ENCODE results near the gene AUP1. TPM values are rescaled to one million over a fixed set of nuclear protein-coding genes. Genes with fewer than 3 reads are reported as not detected.

AUP1 gene
- polyA plus RNA-seq, 1 donor from 2014 or later: 153 TPM

DNA sequence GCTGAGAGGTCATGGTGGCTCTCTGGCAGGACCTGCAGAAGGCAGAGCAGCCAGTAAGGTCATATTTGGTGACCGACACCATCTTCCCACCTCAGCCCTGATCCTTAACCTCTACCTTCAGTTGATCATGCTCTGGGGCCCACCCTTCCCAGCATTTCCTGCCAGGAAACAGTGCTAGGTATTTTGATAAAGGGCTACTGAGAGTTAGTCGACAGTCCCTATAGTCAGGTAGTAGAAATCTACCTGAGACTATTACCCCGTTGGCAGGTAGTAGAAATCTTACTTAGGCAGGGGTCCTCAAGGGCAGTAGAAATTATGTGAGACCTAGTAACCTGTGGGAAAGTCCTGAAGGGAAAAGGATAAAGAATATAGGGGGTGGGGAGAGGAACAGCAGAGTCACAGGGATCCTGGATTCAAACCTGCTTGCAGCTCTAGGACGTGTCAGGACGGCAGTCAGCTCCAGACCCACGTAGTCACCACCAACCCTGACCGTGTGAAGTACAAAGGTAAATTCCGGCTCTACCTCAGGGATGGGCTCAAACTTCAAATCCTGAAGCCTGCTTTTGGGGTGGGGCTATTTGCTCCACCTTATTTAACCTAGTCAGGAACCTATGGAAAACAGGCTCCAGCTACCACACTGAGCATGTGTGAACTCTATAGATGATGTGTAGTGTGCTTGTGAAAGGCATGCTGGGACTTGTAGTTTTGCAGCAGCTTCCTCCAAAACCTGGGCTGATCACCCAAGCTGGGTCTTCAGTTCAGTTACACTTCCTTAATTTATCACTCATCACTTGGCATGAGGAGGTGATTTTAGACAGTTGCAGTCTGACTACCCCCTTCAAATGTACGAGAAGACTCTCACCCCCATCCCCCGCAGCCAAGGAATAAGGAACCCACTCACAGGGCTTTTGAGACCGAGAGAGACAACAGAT is 3.5 kb downstream of the AUP1 start, which contains the start of gene DQX1:
DQX1 (minus strand) TSS at position 515 of the 932 bp plus-strand sequence; CDS start at position 13, 502 bp downstream.
- Histone ChIP-seq H3K36me3 (ENCODE audit: insufficient read depth, low read length) (no peaks in the 10 kb centered on the region), H3F3A (ENCODE audit: insufficient read depth, low read length, poor library complexity, severe bottlenecking) (no peaks in the 10 kb centered on the region), H3K9ac (ENCODE audit: low read length) (no peak within 1 kb of the TSS), H3K27ac (ENCODE audit: low read length) (no peak within 1 kb of the TSS), H2AFZ (ENCODE audit: low read depth, low read length) (no peak within 1 kb of the TSS), H4K20me1 (ENCODE audit: insufficient read depth) (no peaks in the 10 kb centered on the region), H3K79me2 (replicated peaks; ENCODE audit: insufficient read depth, low read length) (peaks cover 13% of the 10 kb centered on the region), H3K4me2 (ENCODE audit: low read length) (no peak within 1 kb of the TSS), H3K9me3 (ENCODE audit: low read length) (no peaks in the 10 kb centered on the region), H3K4me3 (ENCODE audit: low read length) (no peak within 1 kb of the TSS), H3K9me2 (ENCODE audit: insufficient read depth, low read length) (no peaks in the 10 kb centered on the region), H3K27me3 (ENCODE audit: insufficient read depth, low read depth, low read length) (peaks cover 13% of the 10 kb centered on the region)
- TF ChIP-seq EZH2 (IDR thresholded peaks at IDR 0.05; ENCODE audit: borderline replicate concordance, insufficient read depth, low read length, poor library complexity, severe bottlenecking): no peak
- TF ChIP-seq, protein P1, sequence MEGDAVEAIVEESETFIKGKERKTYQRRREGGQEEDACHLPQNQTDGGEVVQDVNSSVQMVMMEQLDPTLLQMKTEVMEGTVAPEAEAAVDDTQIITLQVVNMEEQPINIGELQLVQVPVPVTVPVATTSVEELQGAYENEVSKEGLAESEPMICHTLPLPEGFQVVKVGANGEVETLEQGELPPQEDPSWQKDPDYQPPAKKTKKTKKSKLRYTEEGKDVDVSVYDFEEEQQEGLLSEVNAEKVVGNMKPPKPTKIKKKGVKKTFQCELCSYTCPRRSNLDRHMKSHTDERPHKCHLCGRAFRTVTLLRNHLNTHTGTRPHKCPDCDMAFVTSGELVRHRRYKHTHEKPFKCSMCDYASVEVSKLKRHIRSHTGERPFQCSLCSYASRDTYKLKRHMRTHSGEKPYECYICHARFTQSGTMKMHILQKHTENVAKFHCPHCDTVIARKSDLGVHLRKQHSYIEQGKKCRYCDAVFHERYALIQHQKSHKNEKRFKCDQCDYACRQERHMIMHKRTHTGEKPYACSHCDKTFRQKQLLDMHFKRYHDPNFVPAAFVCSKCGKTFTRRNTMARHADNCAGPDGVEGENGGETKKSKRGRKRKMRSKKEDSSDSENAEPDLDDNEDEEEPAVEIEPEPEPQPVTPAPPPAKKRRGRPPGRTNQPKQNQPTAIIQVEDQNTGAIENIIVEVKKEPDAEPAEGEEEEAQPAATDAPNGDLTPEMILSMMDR (IDR thresholded peaks at IDR 0.05; ENCODE audit: poor library complexity, severe bottlenecking): no peak
- TF ChIP-seq SMC3 (conservative IDR thresholded peaks at IDR 0.05; ENCODE audit: poor library complexity): no peak
- TF ChIP-seq MXI1 (conservative IDR thresholded peaks at IDR 0.05; ENCODE audit: poor library complexity, severe bottlenecking): no peak
- TF ChIP-seq EP300 (conservative IDR thresholded peaks at IDR 0.05; ENCODE audit: poor library complexity, severe bottlenecking): no peak
- TF ChIP-seq TAF1 (IDR thresholded peaks at IDR 0.05; ENCODE audit: low read depth): no peak
- TF ChIP-seq REST (IDR thresholded peaks at IDR 0.05; ENCODE audit: borderline replicate concordance): no peak
- no peak for TF ChIP-seq RAD21 (conservative IDR thresholded peaks at IDR 0.05)
- no peak for TF ChIP-seq POLR2AphosphoS5 (IDR thresholded peaks at IDR 0.05)

DNA sequence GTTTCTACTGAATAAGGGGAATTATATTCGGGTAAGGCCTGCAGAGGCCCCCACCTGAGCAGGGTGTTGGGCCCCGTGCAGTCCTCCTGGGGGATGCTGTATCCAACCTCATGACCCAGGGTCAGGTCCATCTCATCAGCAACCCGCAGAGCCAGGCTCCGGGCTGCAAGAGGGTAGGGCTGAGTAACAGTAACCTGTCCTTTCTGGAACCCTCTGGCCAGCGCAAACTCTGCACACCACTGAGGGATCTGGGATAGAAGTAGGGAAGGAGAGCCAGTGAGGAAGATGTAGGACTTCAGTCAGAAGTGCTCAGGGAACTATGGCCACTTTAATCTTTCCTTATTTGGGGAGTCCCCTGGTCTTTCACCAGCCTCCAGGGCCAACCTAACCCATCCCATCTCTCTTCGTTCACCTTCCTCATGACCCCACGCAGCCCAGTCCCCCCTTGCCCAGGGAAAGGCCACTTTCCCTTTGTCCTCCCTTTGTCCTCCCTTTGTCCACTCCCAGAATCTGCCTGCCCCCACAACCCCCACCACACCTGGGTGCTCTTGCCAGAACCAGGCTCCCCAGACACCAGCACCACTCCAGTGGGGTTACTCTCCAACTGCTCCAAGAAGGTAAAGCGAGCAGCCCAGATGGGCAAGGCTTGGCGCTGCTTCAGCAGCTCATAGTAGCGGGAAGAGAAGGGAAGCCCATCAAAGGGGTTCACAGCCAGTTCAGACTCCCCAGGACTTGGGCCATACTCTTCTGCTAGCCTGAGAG is 4.4 kb downstream of the AUP1 start:
- no peak overlapping the region for H2AFZ ChIP-seq (ENCODE audit: low read depth, low read length)
- no peaks in the 10 kb centered on the region for H4K20me1 ChIP-seq (ENCODE audit: insufficient read depth)
- no peak overlapping the region for H3K4me3 ChIP-seq (ENCODE audit: low read length)
- H3F3A ChIP-seq (ENCODE audit: insufficient read depth, low read length, poor library complexity, severe bottlenecking): no peaks in the 10 kb centered on the region
- no peaks in the 10 kb centered on the region for H3K9me2 ChIP-seq (ENCODE audit: insufficient read depth, low read length)
- peaks cover 11% of the 10 kb centered on the region for H3K79me2 ChIP-seq (replicated peaks; ENCODE audit: insufficient read depth, low read length)
- TF ChIP-seq EP300 (conservative IDR thresholded peaks at IDR 0.05; ENCODE audit: poor library complexity, severe bottlenecking): no peak
- no peak for TF ChIP-seq MXI1 (conservative IDR thresholded peaks at IDR 0.05; ENCODE audit: poor library complexity, severe bottlenecking)
- no peak for TF ChIP-seq EZH2 (IDR thresholded peaks at IDR 0.05; ENCODE audit: borderline replicate concordance, insufficient read depth, low read length, poor library complexity, severe bottlenecking)
- TF ChIP-seq SMC3 (conservative IDR thresholded peaks at IDR 0.05; ENCODE audit: poor library complexity): no peak
- TF ChIP-seq TAF1 (IDR thresholded peaks at IDR 0.05; ENCODE audit: low read depth): no peak
- no peak for TF ChIP-seq POLR2AphosphoS5 (IDR thresholded peaks at IDR 0.05)
- no peak for TF ChIP-seq RAD21 (conservative IDR thresholded peaks at IDR 0.05)
- TF ChIP-seq REST (IDR thresholded peaks at IDR 0.05; ENCODE audit: borderline replicate concordance): no peak
- H3K27ac ChIP-seq (ENCODE audit: low read length): no peak overlapping the region
- H3K36me3 ChIP-seq (ENCODE audit: insufficient read depth, low read length): no peaks in the 10 kb centered on the region
- peaks cover 22% of the 10 kb centered on the region for H3K27me3 ChIP-seq (ENCODE audit: insufficient read depth, low read depth, low read length)
- H3K9me3 ChIP-seq (ENCODE audit: low read length): no peaks in the 10 kb centered on the region
- H3K9ac ChIP-seq (ENCODE audit: low read length): no peak overlapping the region
- no peak overlapping the region for H3K4me2 ChIP-seq (ENCODE audit: low read length)
